ENCODE measurements around the gene MYH10.

Gene MYH10

DNA sequence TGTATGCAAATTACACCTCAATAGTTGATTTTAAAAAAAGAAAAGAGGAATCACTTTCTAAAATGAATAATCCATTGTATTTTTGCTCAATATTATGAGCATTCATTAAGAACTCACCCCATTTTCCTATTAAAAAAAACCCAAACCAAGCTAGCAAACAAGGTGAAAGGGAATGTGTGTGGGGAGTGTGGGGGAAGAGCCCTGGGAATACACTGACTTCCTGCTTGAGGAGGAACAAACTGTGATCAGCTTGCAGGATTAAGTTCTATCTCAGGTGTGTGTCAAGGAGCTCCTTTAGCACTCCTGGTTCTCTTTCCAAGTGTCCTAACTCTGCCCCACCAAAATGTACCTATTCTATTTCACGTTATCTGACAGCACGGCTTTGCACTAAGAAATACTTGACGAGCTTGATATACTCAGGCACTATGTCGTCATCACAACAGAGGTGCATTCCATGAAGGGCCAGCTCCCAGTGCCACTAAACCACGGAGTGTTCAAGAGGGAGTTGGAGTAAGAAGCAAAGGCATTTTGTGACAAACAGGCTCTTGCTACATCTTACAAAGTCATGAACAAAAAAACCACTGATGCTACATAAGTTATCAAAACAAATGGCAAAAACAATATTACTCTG, 73.2 kb downstream of the MYH10 start:
- Histone ChIP-seq H3K27ac (ENCODE audit: poor library complexity, severe bottlenecking) (no peak overlapping the region), H3K27me3 (ENCODE audit: insufficient read depth, poor library complexity, severe bottlenecking) (no peaks in the 10 kb centered on the region), H3K4me1 (ENCODE audit: insufficient read depth, poor library complexity, severe bottlenecking) (peaks cover 27% of the 10 kb centered on the region), H3K36me3 (ENCODE audit: low read depth) (peaks cover 17% of the 10 kb centered on the region), H3K4me3 (ENCODE audit: severe bottlenecking) (no peak overlapping the region), H3K9me3 (ENCODE audit: severe bottlenecking) (no peaks in the 10 kb centered on the region)
- no peak for DNase-seq (ENCODE audit: low spot score)
- ATAC-seq (ENCODE audit: low read depth) = no peak
- TF ChIP-seq, protein P1, sequence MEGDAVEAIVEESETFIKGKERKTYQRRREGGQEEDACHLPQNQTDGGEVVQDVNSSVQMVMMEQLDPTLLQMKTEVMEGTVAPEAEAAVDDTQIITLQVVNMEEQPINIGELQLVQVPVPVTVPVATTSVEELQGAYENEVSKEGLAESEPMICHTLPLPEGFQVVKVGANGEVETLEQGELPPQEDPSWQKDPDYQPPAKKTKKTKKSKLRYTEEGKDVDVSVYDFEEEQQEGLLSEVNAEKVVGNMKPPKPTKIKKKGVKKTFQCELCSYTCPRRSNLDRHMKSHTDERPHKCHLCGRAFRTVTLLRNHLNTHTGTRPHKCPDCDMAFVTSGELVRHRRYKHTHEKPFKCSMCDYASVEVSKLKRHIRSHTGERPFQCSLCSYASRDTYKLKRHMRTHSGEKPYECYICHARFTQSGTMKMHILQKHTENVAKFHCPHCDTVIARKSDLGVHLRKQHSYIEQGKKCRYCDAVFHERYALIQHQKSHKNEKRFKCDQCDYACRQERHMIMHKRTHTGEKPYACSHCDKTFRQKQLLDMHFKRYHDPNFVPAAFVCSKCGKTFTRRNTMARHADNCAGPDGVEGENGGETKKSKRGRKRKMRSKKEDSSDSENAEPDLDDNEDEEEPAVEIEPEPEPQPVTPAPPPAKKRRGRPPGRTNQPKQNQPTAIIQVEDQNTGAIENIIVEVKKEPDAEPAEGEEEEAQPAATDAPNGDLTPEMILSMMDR (IDR thresholded peaks at IDR 0.05; ENCODE audit: poor library complexity, severe bottlenecking) = no peak

DNA sequence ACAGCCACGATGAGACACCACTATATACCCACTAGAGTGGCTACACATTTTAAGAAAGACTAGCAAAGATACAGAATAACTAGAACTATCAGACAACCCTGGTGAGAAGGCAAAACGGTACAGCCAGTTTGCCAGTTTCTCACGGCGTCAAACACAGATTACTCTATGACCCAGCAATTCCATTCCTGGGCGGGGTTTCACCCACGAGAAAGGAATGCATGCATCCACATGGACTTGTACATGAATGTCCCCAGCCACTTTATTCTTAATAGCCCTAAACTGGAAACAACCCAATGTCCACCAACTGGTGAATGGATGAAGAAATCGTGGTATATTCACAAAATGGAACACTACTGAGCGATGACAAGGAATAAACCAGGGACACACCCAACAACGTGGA, 74.5 kb downstream of the MYH10 start:
- H3K4me3 ChIP-seq (ENCODE audit: severe bottlenecking) = no peak overlapping the region
- H3K36me3 ChIP-seq (ENCODE audit: low read depth) = peaks cover 29% of the 10 kb centered on the region
- H3K27ac ChIP-seq (ENCODE audit: poor library complexity, severe bottlenecking) = no peak overlapping the region
- no peaks in the 10 kb centered on the region for H3K9me3 ChIP-seq (ENCODE audit: severe bottlenecking)
- no peak for DNase-seq (ENCODE audit: low spot score)
- no peaks in the 10 kb centered on the region for H3K27me3 ChIP-seq (ENCODE audit: insufficient read depth, poor library complexity, severe bottlenecking)
- peak; percentile 37; the same call in 2 of the 3 replicates for ATAC-seq (ENCODE audit: low read depth)
- H3K4me1 ChIP-seq (ENCODE audit: insufficient read depth, poor library complexity, severe bottlenecking) = peaks cover 28% of the 10 kb centered on the region
- TF ChIP-seq, protein P1 (IDR thresholded peaks at IDR 0.05; ENCODE audit: poor library complexity, severe bottlenecking) = no peak

DNA sequence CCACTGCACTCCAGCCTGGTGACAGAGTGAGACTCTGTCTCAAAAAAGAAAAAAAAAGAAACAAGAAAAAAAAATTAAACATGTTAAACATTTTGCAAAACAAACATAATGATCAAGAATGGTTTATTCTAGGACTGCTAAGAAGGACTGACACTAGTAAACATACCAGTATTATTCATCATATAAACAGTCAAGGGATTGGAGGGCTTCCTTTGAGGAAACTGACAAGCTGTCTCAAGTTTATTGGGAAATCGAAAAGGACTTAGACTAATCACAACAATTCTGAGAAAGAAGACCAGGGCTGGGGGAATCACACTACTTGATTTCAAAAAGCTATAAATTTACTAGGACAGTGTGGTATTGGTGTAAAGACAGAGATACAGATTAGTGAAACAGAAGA, 75.5 kb downstream of the MYH10 start:
- H3K27me3 ChIP-seq (ENCODE audit: insufficient read depth, poor library complexity, severe bottlenecking) = no peaks in the 10 kb centered on the region
- TF ChIP-seq, protein P1 (IDR thresholded peaks at IDR 0.05; ENCODE audit: poor library complexity, severe bottlenecking) = no peak
- peak overlapping the region; percentile 17 for H3K27ac ChIP-seq (ENCODE audit: poor library complexity, severe bottlenecking)
- DNase-seq (ENCODE audit: low spot score) (no peak), ATAC-seq (ENCODE audit: low read depth) (peak; percentile 57)
- H3K9me3 ChIP-seq (ENCODE audit: severe bottlenecking) = no peaks in the 10 kb centered on the region
- H3K36me3 ChIP-seq (ENCODE audit: low read depth) = peaks cover 30% of the 10 kb centered on the region
- H3K4me3 ChIP-seq (ENCODE audit: severe bottlenecking) = no peak overlapping the region
- H3K4me1 ChIP-seq (ENCODE audit: insufficient read depth, poor library complexity, severe bottlenecking) = peaks cover 28% of the 10 kb centered on the region

DNA sequence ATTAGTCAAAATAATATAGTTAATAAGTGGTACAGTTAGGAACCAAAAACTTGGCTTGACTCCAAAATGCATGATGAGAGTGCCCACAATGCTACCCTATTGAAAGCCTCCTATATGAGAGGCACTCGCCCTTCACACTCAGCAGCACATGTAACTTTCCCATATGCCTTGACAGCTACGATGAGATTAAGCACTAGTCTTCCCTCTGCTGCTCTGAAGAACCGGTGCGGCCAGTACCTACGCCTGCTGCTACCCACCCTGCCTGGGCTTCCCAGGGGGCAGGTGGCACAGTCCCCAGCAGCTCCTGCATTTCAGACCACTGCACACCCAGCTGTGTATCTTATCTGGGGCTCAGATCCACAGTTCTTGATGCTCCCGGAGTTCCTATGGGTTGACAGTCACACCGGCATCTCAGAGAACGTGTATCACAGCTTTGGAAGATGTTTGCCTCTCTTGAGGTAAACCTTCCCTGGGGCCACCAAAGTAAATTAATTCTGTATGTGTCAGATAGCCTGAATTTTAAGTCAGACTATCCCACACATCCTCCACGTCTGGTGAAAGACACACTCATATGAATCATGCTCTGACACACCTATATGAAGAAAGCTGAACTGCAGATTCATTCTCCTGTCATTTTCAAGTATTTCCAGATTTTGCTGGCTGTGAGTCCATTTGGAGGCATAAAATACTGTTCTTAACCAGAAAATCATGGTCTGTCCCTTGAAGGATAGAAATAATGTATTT, 77.8 kb downstream of the MYH10 start:
- DNase-seq (ENCODE audit: low spot score) (no peak), ATAC-seq (ENCODE audit: low read depth) (peak; percentile 95)
- Histone ChIP-seq H3K9me3 (ENCODE audit: severe bottlenecking) (no peaks in the 10 kb centered on the region), H3K27ac (ENCODE audit: poor library complexity, severe bottlenecking) (peak overlapping the region; percentile 44), H3K27me3 (ENCODE audit: insufficient read depth, poor library complexity, severe bottlenecking) (no peaks in the 10 kb centered on the region), H3K4me3 (ENCODE audit: severe bottlenecking) (no peak overlapping the region), H3K36me3 (ENCODE audit: low read depth) (peaks cover 30% of the 10 kb centered on the region), H3K4me1 (ENCODE audit: insufficient read depth, poor library complexity, severe bottlenecking) (peaks cover 28% of the 10 kb centered on the region)
- TF ChIP-seq, protein P1 (IDR thresholded peaks at IDR 0.05; ENCODE audit: poor library complexity, severe bottlenecking) = no peak

Measured in RWPE2 (cell line).